AG10803 (cell line): ENCODE data around the gene ALOX15.
"Not testable (repeated sequence)": the region's sequence is repeated elsewhere in the genome, so short reads cannot be mapped to it uniquely, and the experiment has no call there.

ENCODE experiments used
- DNase-seq: peaks from one replicate; pipeline ENCODE4 v3.0.0; 2010; ENCODE audit warnings: low read depth
- H3K4me3 ChIP-seq: 2 replicates; pipeline ENCODE4 v1.5.1; 2011; ENCODE audit warnings: mild to moderate bottlenecking, low read length, control low read depth
- TF ChIP-seq, protein P1 (sequence below): conservative IDR thresholded peaks from 2 replicates; pipeline ENCODE4 v1.5.1; 2011; ENCODE audit warnings: mild to moderate bottlenecking, low read length, control low read depth, inconsistent platforms

ALOX15 gene

DNA sequence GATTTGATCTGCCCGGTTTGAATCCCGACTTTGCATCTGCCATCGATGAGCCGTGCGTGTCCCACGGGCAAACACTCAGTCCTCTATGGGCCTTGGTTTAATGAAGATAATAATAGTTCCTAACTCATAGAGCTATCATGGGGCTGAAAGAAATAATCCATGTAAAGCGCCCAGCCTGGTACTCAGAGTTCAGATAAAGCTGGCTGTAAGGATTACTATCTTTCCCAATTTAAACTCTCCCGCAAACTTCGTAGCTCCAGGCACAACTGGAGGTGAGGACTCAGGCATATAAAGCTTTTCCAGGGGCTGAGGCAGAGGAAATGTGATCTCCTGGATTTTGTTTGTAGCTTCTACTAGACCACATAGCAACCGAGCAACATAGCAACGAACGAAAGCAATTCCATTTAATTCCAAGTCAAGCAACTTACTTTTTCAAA lies 16.3 kb downstream of the ALOX15 start:
- H3K4me3 ChIP-seq: no peak overlapping the region
- TF ChIP-seq, protein P1, sequence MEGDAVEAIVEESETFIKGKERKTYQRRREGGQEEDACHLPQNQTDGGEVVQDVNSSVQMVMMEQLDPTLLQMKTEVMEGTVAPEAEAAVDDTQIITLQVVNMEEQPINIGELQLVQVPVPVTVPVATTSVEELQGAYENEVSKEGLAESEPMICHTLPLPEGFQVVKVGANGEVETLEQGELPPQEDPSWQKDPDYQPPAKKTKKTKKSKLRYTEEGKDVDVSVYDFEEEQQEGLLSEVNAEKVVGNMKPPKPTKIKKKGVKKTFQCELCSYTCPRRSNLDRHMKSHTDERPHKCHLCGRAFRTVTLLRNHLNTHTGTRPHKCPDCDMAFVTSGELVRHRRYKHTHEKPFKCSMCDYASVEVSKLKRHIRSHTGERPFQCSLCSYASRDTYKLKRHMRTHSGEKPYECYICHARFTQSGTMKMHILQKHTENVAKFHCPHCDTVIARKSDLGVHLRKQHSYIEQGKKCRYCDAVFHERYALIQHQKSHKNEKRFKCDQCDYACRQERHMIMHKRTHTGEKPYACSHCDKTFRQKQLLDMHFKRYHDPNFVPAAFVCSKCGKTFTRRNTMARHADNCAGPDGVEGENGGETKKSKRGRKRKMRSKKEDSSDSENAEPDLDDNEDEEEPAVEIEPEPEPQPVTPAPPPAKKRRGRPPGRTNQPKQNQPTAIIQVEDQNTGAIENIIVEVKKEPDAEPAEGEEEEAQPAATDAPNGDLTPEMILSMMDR: no peak
- peak; percentile 22 for DNase-seq

DNA sequence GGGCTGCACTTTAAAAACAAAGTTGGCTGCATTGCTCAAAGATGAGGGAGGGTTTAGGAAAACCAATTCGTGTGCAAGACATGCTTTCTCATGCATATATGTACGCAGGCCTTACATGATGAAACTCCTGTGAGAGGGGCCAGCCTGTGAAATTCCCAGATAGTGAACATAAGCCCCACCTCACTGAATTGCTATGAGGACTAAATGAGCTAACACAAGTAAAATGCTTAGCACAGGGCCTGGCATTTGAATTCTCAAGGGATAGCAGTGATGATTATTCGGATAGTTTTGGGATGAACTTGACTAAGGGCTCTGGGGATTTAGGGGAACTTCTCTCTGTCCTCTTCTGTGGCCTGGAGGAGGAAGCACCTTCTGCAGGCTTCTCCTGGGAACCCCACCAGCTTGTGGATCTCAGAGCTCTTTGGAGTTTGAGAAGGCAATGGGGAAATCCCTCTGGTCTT lies 17.0 kb downstream of the ALOX15 start:
- not testable (repeated sequence) for H3K4me3 ChIP-seq
- DNase-seq: peak; percentile 58

DNA sequence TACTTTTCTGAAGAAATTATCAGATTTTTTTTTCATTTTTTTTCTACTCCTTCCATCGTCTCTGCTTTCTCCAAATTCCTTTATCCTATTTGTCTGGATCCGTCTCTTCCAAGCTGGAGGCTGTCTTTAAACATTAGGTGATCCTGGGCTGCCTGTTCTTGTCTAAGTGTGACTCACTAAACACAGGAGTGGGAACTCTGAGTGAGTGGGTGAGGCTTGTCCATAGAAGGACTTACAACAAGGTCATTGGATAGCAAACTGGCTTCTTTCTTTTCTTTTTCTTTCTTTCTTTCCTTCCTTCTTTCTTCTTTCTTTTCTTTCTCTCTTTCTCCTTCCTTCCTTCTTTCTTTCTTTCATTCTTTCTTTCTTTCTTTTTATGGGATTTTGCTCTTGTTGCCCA lies 18.2 kb downstream of the ALOX15 start:
- H3K4me3 ChIP-seq: no peak overlapping the region
- no peak for DNase-seq
- TF ChIP-seq, protein P1: no peak

DNA sequence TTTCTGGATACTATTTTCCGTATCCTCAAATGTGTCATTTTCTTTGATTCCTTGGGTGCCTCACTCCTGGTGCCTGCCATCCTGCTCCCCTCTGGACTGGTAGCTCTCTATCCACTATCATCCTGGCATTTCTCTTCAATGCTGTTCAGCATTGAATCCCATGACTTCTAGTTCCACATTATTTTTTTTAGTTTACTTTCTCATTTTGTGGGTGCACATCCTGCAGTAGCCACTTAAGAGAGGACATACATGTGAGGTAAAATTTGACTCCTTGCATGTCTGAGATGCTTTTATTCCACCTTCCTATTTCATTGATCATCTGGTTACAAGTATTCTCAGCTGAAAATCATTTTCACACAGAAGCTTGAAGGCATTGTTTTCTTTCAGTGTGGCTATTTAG lies 19.1 kb downstream of the ALOX15 start:
- DNase-seq: no peak
- no peak overlapping the region for H3K4me3 ChIP-seq
- TF ChIP-seq, protein P1: no peak

DNA sequence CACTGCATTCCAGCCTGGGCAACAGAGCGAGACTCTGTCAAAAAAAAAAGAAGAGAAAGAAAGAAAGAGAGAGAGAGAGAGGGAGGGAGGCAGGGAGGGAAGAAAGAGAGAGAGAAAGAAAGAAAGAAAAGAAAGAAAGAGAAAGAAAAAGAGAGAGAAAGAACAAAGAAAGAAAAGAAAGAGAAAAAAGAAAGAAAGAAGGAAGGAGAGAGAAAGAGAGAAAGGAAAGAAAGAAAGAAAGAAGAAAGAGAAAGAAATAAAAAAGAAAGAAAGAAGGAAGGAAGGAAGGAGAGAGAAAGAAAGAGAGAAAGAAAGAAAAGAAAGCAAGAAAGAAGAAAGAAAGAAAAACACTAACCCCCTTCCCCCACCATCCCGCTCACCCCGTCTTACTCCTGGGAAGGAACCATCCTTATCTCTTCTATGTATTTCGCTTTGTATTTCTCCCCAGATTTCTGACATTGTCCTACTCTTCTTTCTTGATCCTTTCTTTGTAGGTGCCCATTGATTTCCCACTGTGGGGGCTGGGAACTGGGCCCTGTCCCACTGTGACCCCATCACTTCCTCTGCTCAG lies 20.9 kb downstream of the ALOX15 start:
- DNase-seq: no peak
- TF ChIP-seq, protein P1: no peak
- no peak overlapping the region for H3K4me3 ChIP-seq

DNA sequence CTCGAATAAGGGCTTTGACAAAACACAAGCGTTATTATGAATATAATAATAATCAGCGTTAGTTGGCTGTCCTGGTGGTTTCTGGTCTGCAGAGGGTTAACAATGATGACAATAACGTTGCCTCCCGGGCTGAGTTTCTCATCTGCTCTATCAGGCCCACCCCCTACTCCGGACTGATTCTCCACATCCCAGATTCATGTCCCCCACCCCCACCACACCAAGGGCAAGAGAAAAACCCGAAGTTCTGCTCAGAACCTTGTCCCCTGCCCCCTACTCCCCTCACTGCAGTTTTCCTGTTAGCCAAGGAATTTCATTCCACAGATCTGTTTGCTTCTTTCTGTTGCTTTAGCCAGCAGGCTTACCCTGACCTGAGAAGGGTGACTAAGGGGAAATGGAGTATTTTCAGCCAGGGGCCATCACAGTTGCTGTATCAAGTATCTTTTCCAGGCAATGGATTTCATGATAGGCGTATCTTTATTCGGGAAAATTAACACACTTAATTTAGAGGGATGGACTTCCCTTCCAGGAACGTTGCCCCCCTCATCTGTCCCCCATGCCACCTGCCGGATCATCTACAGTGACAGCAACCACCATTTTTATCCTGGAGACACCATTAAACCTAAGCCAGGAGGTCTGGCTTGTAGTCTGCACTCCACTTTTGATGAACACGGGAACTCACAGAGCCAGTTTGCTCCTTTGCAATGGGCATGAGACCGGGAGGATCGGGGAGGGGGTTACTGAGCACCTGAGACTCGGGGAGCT lies 23.7 kb downstream of the ALOX15 start:
- DNase-seq: no peak
- TF ChIP-seq, protein P1: no peak
- no peak overlapping the region for H3K4me3 ChIP-seq

DNA sequence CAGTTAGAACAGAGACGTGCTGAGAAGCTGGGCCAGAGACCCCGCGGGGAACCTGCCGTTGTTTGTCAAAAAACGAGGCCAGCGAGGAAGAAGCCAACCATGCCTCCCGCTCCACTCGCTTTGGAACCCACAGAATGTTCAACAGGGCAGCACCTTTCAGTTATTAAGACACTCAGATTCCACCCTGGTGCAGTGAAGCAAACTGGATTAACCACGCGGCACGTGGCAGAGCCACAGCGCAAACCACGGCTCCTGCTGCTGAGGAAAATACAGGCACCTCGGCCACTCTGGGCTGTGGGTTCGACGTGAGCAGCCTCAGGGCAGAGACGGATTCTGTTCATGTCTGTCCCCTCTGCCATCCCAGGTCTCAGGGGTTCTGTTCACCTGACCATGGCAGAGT lies 24.4 kb downstream of the ALOX15 start:
- TF ChIP-seq, protein P1: no peak
- no peak overlapping the region for H3K4me3 ChIP-seq
- DNase-seq: no peak
